Hepatocyte (in vitro differentiated cells): ENCODE measurements around the gene TSPAN9. TPM values are rescaled to one million over a fixed set of nuclear protein-coding genes. Genes with fewer than 3 reads are reported as not detected.
A peak's percentile ranks its signal among the peaks of the same experiment; 100 is the strongest.

Experiments used
- DNase-seq: peaks from one replicate; pipeline ENCODE4 v3.0.0-alpha.2; 2016; ENCODE audit warnings: low spot score
- H2AFZ ChIP-seq: fragments of 200-600 bp; sonication (generic); 2 replicates; pipeline ENCODE4 v1.6.0; 2016; ENCODE audit warnings: antibody characterized with exemption, mild to moderate bottlenecking
- H3K27ac ChIP-seq: fragments of 200-600 bp; sonication (generic); 2 replicates; pipeline ENCODE4 v1.5.1; 2016; ENCODE audit warnings: mild to moderate bottlenecking
- H3K27me3 ChIP-seq: fragments of 200-600 bp; sonication (generic); 2 replicates; pipeline ENCODE4 v1.6.1; 2016
- H3K36me3 ChIP-seq: fragments of 200-600 bp; sonication (generic); replicated peaks from 2 replicates; pipeline ENCODE4 v1.5.1; 2016; ENCODE audit warnings: low read depth; ENCODE audit not compliant: insufficient read depth
- H3K4me1 ChIP-seq: fragments of 200-600 bp; sonication (generic); 2 replicates; pipeline ENCODE4 v1.5.1; 2016; ENCODE audit warnings: mild to moderate bottlenecking, moderate library complexity; ENCODE audit not compliant: insufficient read depth
- H3K4me2 ChIP-seq: fragments of 200-600 bp; sonication (generic); 2 replicates; pipeline ENCODE4 v1.6.0; 2016
- H3K4me3 ChIP-seq: fragments of 200-600 bp; sonication (generic); 2 replicates; pipeline ENCODE4 v1.5.1; 2016; ENCODE audit warnings: mild to moderate bottlenecking
- H3K79me2 ChIP-seq: fragments of 200-600 bp; sonication (generic); 2 replicates; pipeline ENCODE4 v1.6.0; 2017; ENCODE audit warnings: mild to moderate bottlenecking
- H3K9me2 ChIP-seq: fragments of 200-600 bp; sonication (generic); replicated peaks from 2 replicates; pipeline ENCODE4 v1.6.0; 2017; ENCODE audit warnings: mild to moderate bottlenecking; ENCODE audit not compliant: insufficient read depth
- H3K9me3 ChIP-seq: fragments of 200-600 bp; sonication (generic); 2 replicates; pipeline ENCODE4 v1.5.1; 2016; ENCODE audit warnings: low read depth, mild to moderate bottlenecking
- H4K20me1 ChIP-seq: fragments of 200-600 bp; sonication (generic); 2 replicates; pipeline ENCODE4 v1.6.0; 2016; ENCODE audit warnings: mild to moderate bottlenecking; ENCODE audit not compliant: insufficient read depth, poor library complexity, severe bottlenecking
- EZH2 ChIP-seq: fragments of 200-600 bp; sonication (generic); IDR thresholded peaks from 2 replicates; pipeline ENCODE4 v1.6.1; 2016; ENCODE audit warnings: antibody characterized with exemption, mild to moderate bottlenecking, borderline replicate concordance
- EZH2phosphoT487 ChIP-seq: fragments of 200-600 bp; sonication (generic); IDR thresholded peaks from one replicate; pipeline ENCODE4 v1.6.1; 2018; ENCODE audit warnings: antibody characterized with exemption, mild to moderate bottlenecking, low read depth, moderate library complexity; ENCODE audit not compliant: unreplicated experiment, severe bottlenecking
- WGBS: methylation state at CpG from one replicate; pipeline ENCODE4 v1.1.6; 2016; ENCODE audit warnings: low lambda C conversion rate; ENCODE audit errors: missing lambda C conversion rate; 5-methylcytosine and 5-hydroxymethylcytosine counted together
- polyA plus RNA-seq: library from polyadenylated mRNA; unstranded; fragments of >200 nt; fragmentation: Nextera tagmentation; extraction: Ambion mirVana; gene quantifications from 2 replicates; pipeline ENCODE4 v1.2.1, GENCODE V29; 2016
- total RNA-seq: library from RNA; depleted of rRNA; stranded (reverse); fragments of >200 nt; gene quantifications from 2 replicates; pipeline ENCODE4 v1.2.3, GENCODE V29; 2014
- TF ChIP-seq, protein P1 (sequence below): fragments of 200-600 bp; sonication (generic); IDR thresholded peaks from 2 replicates; pipeline ENCODE4 v1.5.1; 2016; ENCODE audit warnings: antibody characterized with exemption, mild to moderate bottlenecking; ENCODE audit not compliant: poor library complexity

Gene TSPAN9
- total and polyA plus RNA-seq, 2 experiments from 2014 or later = 16.6 to 38.6 TPM

DNA sequence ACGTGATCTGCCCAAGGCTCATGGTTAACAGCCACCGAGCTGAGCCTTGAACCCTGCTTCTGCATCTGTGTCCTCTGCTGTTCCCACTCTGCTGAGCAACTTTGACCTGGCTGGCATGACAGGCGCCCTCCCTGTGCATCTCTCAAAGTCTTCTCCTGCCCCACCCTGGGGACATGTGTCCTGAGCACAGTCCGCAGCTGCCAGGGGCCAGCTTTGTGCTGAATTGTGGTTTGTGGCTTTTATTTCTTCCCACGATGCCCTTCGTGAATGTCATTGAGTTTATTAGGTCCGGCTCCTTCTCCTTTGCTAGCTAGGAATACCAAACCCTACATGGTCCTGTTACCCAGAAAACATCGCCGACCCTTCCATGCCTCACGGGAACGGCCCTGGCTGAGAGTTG lies 161.0 kb downstream of the TSPAN9 start:
- H4K20me1 ChIP-seq = no peaks in the 10 kb centered on the region
- H3K27me3 ChIP-seq = no peaks in the 10 kb centered on the region
- H3K27ac ChIP-seq = no peak overlapping the region
- 96% methylated on average over 11 of the region's 11 CpGs for WGBS
- no peak overlapping the region for H2AFZ ChIP-seq
- no peaks in the 10 kb centered on the region for H3K9me2 ChIP-seq
- H3K4me2 ChIP-seq = no peak overlapping the region
- no peaks in the 10 kb centered on the region for H3K9me3 ChIP-seq
- DNase-seq = no peak
- no peaks in the 10 kb centered on the region for H3K79me2 ChIP-seq
- TF ChIP-seq EZH2 (no peak), EZH2phosphoT487 (no peak)
- TF ChIP-seq, protein P1, sequence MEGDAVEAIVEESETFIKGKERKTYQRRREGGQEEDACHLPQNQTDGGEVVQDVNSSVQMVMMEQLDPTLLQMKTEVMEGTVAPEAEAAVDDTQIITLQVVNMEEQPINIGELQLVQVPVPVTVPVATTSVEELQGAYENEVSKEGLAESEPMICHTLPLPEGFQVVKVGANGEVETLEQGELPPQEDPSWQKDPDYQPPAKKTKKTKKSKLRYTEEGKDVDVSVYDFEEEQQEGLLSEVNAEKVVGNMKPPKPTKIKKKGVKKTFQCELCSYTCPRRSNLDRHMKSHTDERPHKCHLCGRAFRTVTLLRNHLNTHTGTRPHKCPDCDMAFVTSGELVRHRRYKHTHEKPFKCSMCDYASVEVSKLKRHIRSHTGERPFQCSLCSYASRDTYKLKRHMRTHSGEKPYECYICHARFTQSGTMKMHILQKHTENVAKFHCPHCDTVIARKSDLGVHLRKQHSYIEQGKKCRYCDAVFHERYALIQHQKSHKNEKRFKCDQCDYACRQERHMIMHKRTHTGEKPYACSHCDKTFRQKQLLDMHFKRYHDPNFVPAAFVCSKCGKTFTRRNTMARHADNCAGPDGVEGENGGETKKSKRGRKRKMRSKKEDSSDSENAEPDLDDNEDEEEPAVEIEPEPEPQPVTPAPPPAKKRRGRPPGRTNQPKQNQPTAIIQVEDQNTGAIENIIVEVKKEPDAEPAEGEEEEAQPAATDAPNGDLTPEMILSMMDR = no peak
- peaks cover 19% of the 10 kb centered on the region for H3K4me1 ChIP-seq
- no peak overlapping the region for H3K4me3 ChIP-seq
- no peaks in the 10 kb centered on the region for H3K36me3 ChIP-seq

GRCh38 chr12:3241621-3242020 lies 164.4 kb downstream of the TSPAN9 start:
- Histone ChIP-seq H3K4me3 (no peak overlapping the region), H3K4me1 (peaks cover 10% of the 10 kb centered on the region), H4K20me1 (no peaks in the 10 kb centered on the region), H3K9me3 (no peaks in the 10 kb centered on the region), H3K4me2 (peak overlapping the region; percentile 62), H2AFZ (no peak overlapping the region), H3K36me3 (no peaks in the 10 kb centered on the region), H3K9me2 (no peaks in the 10 kb centered on the region), H3K27ac (peak overlapping the region; percentile 17), H3K79me2 (no peaks in the 10 kb centered on the region), H3K27me3 (no peaks in the 10 kb centered on the region)
- WGBS = 74% methylated on average over 15 of the region's 15 CpGs
- TF ChIP-seq EZH2phosphoT487 (no peak), EZH2 (no peak)
- TF ChIP-seq, protein P1 = no peak
- DNase-seq = peak; percentile 44

DNA sequence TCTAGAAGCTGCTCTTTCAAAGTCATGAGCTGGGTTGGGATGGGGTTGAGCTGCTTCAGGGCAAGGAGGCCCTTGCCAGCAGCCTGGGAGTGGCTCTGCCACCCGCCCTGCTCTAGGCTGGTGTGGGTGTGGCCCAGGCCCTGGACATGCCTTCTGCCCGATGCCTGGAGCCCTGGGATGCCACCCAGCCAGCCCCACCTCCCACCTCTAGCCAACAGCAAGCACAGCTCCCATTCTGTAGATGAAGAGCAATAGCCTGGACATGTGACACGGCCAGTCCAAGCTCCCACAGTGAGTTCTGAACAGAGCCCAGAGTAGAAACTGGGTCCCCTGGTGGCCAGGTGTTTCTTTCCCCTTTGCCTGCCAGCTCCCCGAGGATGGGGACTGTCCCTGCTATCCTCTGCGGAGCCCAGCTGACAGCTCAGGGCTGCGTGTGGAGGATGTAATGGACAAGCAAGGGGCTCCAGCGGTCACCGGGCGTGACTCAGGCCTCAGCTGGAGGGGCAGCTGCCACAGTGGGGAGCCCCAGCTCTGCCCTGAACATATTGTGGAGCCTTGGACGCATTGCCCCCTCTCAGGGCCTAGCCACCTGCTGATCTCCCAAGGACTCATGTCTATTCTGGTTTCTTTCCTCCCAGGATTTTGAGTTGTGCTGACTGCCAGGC lies 165.2 kb downstream of the TSPAN9 start:
- no peaks in the 10 kb centered on the region for H3K79me2 ChIP-seq
- H3K36me3 ChIP-seq = no peaks in the 10 kb centered on the region
- TF ChIP-seq, protein P1 = no peak
- no peak for TF ChIP-seq EZH2
- no peak for TF ChIP-seq EZH2phosphoT487
- WGBS = 95% methylated on average over 10 of the region's 10 CpGs
- no peaks in the 10 kb centered on the region for H4K20me1 ChIP-seq
- no peak overlapping the region for H3K4me3 ChIP-seq
- H3K4me2 ChIP-seq = no peak overlapping the region
- no peak for DNase-seq
- no peak overlapping the region for H3K27ac ChIP-seq
- no peaks in the 10 kb centered on the region for H3K27me3 ChIP-seq
- H3K9me2 ChIP-seq = no peaks in the 10 kb centered on the region
- no peaks in the 10 kb centered on the region for H3K9me3 ChIP-seq
- peaks cover 9% of the 10 kb centered on the region for H3K4me1 ChIP-seq
- H2AFZ ChIP-seq = no peak overlapping the region
